Astrocyte (in vitro differentiated cells and primary cell): ENCODE data around the gene RTN4RL2. TPM values are rescaled to one million over a fixed set of nuclear protein-coding genes. Genes with fewer than 3 reads are reported as not detected.

Experiments
- DNase-seq: peaks from one replicate; pipeline ENCODE4 v3.0.0-alpha.2; 2010; ENCODE audit warnings: low read depth
- FAIRE-seq: peaks from 2 replicates; lab custom pipeline; 2011; peaks lifted over from hg19 to GRCh38; lab: Jason Lieb, UNC
- H2AFZ ChIP-seq: 2 replicates; pipeline ENCODE4 v1.6.0; 2012; ENCODE audit warnings: low read depth, low read length, inconsistent platforms
- H3K27ac ChIP-seq: 2 replicates; pipeline ENCODE4 v1.5.1; 2011; ENCODE audit warnings: low read depth, low read length, inconsistent platforms
- H3K27me3 ChIP-seq: 2 replicates; pipeline ENCODE4 v1.6.0; 2011; ENCODE audit warnings: low read length, inconsistent platforms; ENCODE audit not compliant: insufficient read depth
- H3K36me3 ChIP-seq: 2 replicates; pipeline ENCODE4 v1.5.1; 2011; ENCODE audit warnings: low read length, inconsistent platforms; ENCODE audit not compliant: insufficient read depth
- H3K4me1 ChIP-seq: 2 replicates; pipeline ENCODE4 v1.5.1; 2011; ENCODE audit warnings: low read length, inconsistent platforms; ENCODE audit not compliant: insufficient read depth
- H3K4me2 ChIP-seq: 2 replicates; pipeline ENCODE4 v1.6.0; 2012; ENCODE audit warnings: low read length, inconsistent platforms
- H3K4me3 ChIP-seq: 2 replicates; pipeline ENCODE4 v1.5.1; 2011; ENCODE audit warnings: low read depth, mild to moderate bottlenecking, low read length, inconsistent platforms; ENCODE audit not compliant: insufficient read depth
- H3K79me2 ChIP-seq: 2 replicates; pipeline ENCODE4 v1.6.0; 2012; ENCODE audit warnings: mild to moderate bottlenecking, low read length, inconsistent platforms; ENCODE audit not compliant: insufficient read depth
- H3K9ac ChIP-seq: 2 replicates; pipeline ENCODE4 v1.6.0; 2012; ENCODE audit warnings: mild to moderate bottlenecking, low read length, inconsistent platforms
- H3K9me3 ChIP-seq: 2 replicates; pipeline ENCODE4 v1.5.1; 2012; ENCODE audit warnings: low read depth, mild to moderate bottlenecking, low read length, inconsistent platforms; ENCODE audit not compliant: insufficient read depth
- H4K20me1 ChIP-seq: 2 replicates; pipeline ENCODE4 v1.6.0; 2012; ENCODE audit warnings: low read length, inconsistent platforms; ENCODE audit not compliant: insufficient read depth
- H3K27ac Mint-ChIP-seq: one replicate; pipeline ENCODE4 v1.8.0; 2021; ENCODE audit warnings: mild to moderate bottlenecking, mixed read lengths; ENCODE audit not compliant: unreplicated experiment
- H3K27me3 Mint-ChIP-seq: one replicate; pipeline ENCODE4 v1.8.0; 2021; ENCODE audit warnings: low read depth, mixed read lengths; ENCODE audit not compliant: unreplicated experiment
- H3K36me3 Mint-ChIP-seq: one replicate; pipeline ENCODE4 v1.8.0; 2021; ENCODE audit warnings: low read depth, mixed read lengths; ENCODE audit not compliant: unreplicated experiment
- H3K4me1 Mint-ChIP-seq: one replicate; pipeline ENCODE4 v1.8.0; 2021; ENCODE audit warnings: low read depth, mixed read lengths; ENCODE audit not compliant: unreplicated experiment
- H3K4me3 Mint-ChIP-seq: one replicate; pipeline ENCODE4 v1.8.0; 2021; ENCODE audit warnings: mild to moderate bottlenecking, moderate library complexity, mixed read lengths; ENCODE audit not compliant: unreplicated experiment
- H3K9me3 Mint-ChIP-seq: one replicate; pipeline ENCODE4 v1.8.0; 2021; ENCODE audit warnings: mild to moderate bottlenecking, mixed read lengths; ENCODE audit not compliant: unreplicated experiment
- CTCF ChIP-seq: IDR thresholded peaks from 2 replicates; pipeline ENCODE4 v1.5.1; 2011; ENCODE audit warnings: low read depth, mild to moderate bottlenecking, inconsistent platforms, low read length, moderate library complexity; ENCODE audit not compliant: insufficient read depth
- EZH2 ChIP-seq: IDR thresholded peaks from 2 replicates; pipeline ENCODE4 v1.6.1; 2012; ENCODE audit warnings: mild to moderate bottlenecking, low read length, inconsistent platforms; ENCODE audit not compliant: insufficient read depth
- total RNA-seq: library from RNA; stranded (reverse); gene quantifications from 2 replicates; pipeline ENCODE4 v1.2.1, GENCODE V29; 2021

Gene RTN4RL2
- total RNA-seq, 1 donor from 2014 or later: 0.50 TPM

- Mint-ChIP-seq H3K4me1 (peaks cover 5% of the 10 kb centered on the region), H3K4me3 (no peak overlapping the region), H3K36me3 (no peaks in the 10 kb centered on the region), H3K27ac (no peak overlapping the region), H3K27me3 (peaks cover 62% of the 10 kb centered on the region), H3K9me3 (no peaks in the 10 kb centered on the region)
- Histone ChIP-seq H3K9me3 (no peaks in the 10 kb centered on the region), H4K20me1 (peaks cover 9% of the 10 kb centered on the region), H3K27ac (no peak overlapping the region), H3K9ac (no peak overlapping the region), H3K4me1 (peaks cover 13% of the 10 kb centered on the region), H3K4me2 (no peak overlapping the region), H3K27me3 (peaks cover 46% of the 10 kb centered on the region), H3K36me3 (no peaks in the 10 kb centered on the region), H2AFZ (no peak overlapping the region), H3K79me2 (no peaks in the 10 kb centered on the region), H3K4me3 (no peak overlapping the region)
- no peak for DNase-seq
- no peak for FAIRE-seq
- TF ChIP-seq CTCF: no peak
- TF ChIP-seq EZH2: no peak
Measured at GRCh38 chr11:57462597-57462996, 2.3 kb downstream of the RTN4RL2 start.

GRCh38 chr11:57463671-57464538 lies 3.6 kb downstream of the RTN4RL2 start:
- peaks cover 38% of the 10 kb centered on the region for H3K27me3 ChIP-seq

More at GRCh38 chr11:57463671-57464538, 3.6 kb downstream of the RTN4RL2 start:
- no peak for FAIRE-seq
- peaks cover 10% of the 10 kb centered on the region for H3K4me1 ChIP-seq
- H3K4me3 ChIP-seq: no peak overlapping the region
- H3K36me3 ChIP-seq: no peaks in the 10 kb centered on the region
- H3K36me3 Mint-ChIP-seq: no peaks in the 10 kb centered on the region
- peaks cover 5% of the 10 kb centered on the region for H3K4me1 Mint-ChIP-seq
- H3K9me3 ChIP-seq: no peaks in the 10 kb centered on the region
- peaks cover 7% of the 10 kb centered on the region for H4K20me1 ChIP-seq
- H2AFZ ChIP-seq: no peak overlapping the region
- H3K79me2 ChIP-seq: no peaks in the 10 kb centered on the region
- no peak for DNase-seq
- no peak overlapping the region for H3K27ac ChIP-seq
- no peak overlapping the region for H3K4me3 Mint-ChIP-seq
- no peaks in the 10 kb centered on the region for H3K9me3 Mint-ChIP-seq
- no peak overlapping the region for H3K9ac ChIP-seq
- peaks cover 68% of the 10 kb centered on the region for H3K27me3 Mint-ChIP-seq
- no peak overlapping the region for H3K27ac Mint-ChIP-seq
- TF ChIP-seq EZH2: peak; percentile 28
- no peak for TF ChIP-seq CTCF
- H3K4me2 ChIP-seq: no peak overlapping the region
